ENCODE data around the gene D2HGDH.
A peak's percentile ranks its signal among the peaks of the same experiment; 100 is the strongest.

D2HGDH gene

GRCh38 chr2:241811952-241812729 lies 77.7 kb downstream of the D2HGDH start:
- CTCF ChIA-PET, result interaction anchor here (2.0 kb wide), 1 partner anchor 7 kb away, joined by 5 read pairs; no protein-coding TSS in a partner anchor
- H3K36me3 ChIP-seq (ENCODE audit: control insufficient read depth in 4 of 4, insufficient read depth in 4 of 4, low read length in 3 of 4), result no peaks in the 10 kb centered on the region
- peaks cover 0 to 43% (median 8%) of the 10 kb centered on the region in 4 experiments for H3K4me1 ChIP-seq (ENCODE audit: control extremely low read depth in 1 of 4, control insufficient read depth in 4 of 4, insufficient read depth in 4 of 4, low read length in 3 of 4)
- H3K27me3 ChIP-seq (replicated peaks in 2 of 5; ENCODE audit: control insufficient read depth in 4 of 5, insufficient read depth in 5 of 5, low read length in 4 of 5), result peaks cover 0 to 2% (median 0%) of the 10 kb centered on the region in 5 experiments
- H3K4me3 ChIP-seq (ENCODE audit: control insufficient read depth in 1 of 7, extremely low read depth in 1 of 7, insufficient read depth in 4 of 7, low read depth in 2 of 7, low read length in 6 of 7), result no peak overlapping the region
- no peak for DNase-seq
- 94% methylated on average over 15 of the region's 20 CpGs for WGBS (ENCODE audit: insufficient coverage)
- H3K27ac ChIP-seq (ENCODE audit: insufficient read depth in 1 of 2, low read depth in 1 of 2, low read length in 2 of 2, poor library complexity in 1 of 2, severe bottlenecking in 2 of 2), result no peak overlapping the region
- POLR2A ChIA-PET, result no interaction called here
- no peaks in the 10 kb centered on the region for H3K9me3 ChIP-seq (ENCODE audit: control extremely low read depth in 1 of 5, control insufficient read depth in 4 of 5, insufficient read depth in 2 of 5, low read depth in 1 of 5, low read length in 4 of 5)

GRCh38 chr2:241812730-241813643 lies 78.6 kb downstream of the D2HGDH start:
- 93% methylated on average over 35 of the region's 40 CpGs for WGBS (ENCODE audit: insufficient coverage)
- Histone ChIP-seq H3K27me3 (replicated peaks in 2 of 5; ENCODE audit: control insufficient read depth in 4 of 5, insufficient read depth in 5 of 5, low read length in 4 of 5) (peaks cover 0 to 2% (median 0%) of the 10 kb centered on the region in 5 experiments), H3K27ac (ENCODE audit: insufficient read depth in 1 of 2, low read depth in 1 of 2, low read length in 2 of 2, poor library complexity in 1 of 2, severe bottlenecking in 2 of 2) (no peak overlapping the region), H3K9me3 (ENCODE audit: control extremely low read depth in 1 of 5, control insufficient read depth in 4 of 5, insufficient read depth in 2 of 5, low read depth in 1 of 5, low read length in 4 of 5) (no peaks in the 10 kb centered on the region), H3K4me1 (ENCODE audit: control extremely low read depth in 1 of 4, control insufficient read depth in 4 of 4, insufficient read depth in 4 of 4, low read length in 3 of 4) (peaks cover 0 to 50% (median 14%) of the 10 kb centered on the region in 4 experiments), H3K36me3 (ENCODE audit: control insufficient read depth in 4 of 4, insufficient read depth in 4 of 4, low read length in 3 of 4) (no peaks in the 10 kb centered on the region), H3K4me3 (ENCODE audit: control insufficient read depth in 1 of 7, extremely low read depth in 1 of 7, insufficient read depth in 4 of 7, low read depth in 2 of 7, low read length in 6 of 7) (no peak overlapping the region)
- ChIA-PET POLR2A (interaction anchor here (1.1 kb wide), 1 partner anchor 30 kb away, joined by 3 read pairs; no protein-coding TSS in a partner anchor), CTCF (interaction anchor here (2.0 kb wide), 1 partner anchor 8 kb away, joined by 5 read pairs; no protein-coding TSS in a partner anchor)
- peak in 1 of 3 donors; percentile 31 for DNase-seq

- peaks cover 0 to 2% (median 0%) of the 10 kb centered on the region in 5 experiments for H3K27me3 ChIP-seq (replicated peaks in 2 of 5; ENCODE audit: control insufficient read depth in 4 of 5, insufficient read depth in 5 of 5, low read length in 4 of 5)
- CTCF ChIA-PET, result interaction anchor here (2.0 kb wide), 1 partner anchor 9 kb away, joined by 5 read pairs; no protein-coding TSS in a partner anchor
- POLR2A ChIA-PET, result interaction anchor here (1.1 kb wide), 1 partner anchor 30 kb away, joined by 3 read pairs; no protein-coding TSS in a partner anchor
Observed at GRCh38 chr2:241813644-241814392, 79.4 kb downstream of the D2HGDH start.

GRCh38 chr2:241814393-241814642 lies 79.9 kb downstream of the D2HGDH start:
- H3K9me3 ChIP-seq (ENCODE audit: control extremely low read depth in 1 of 5, control insufficient read depth in 4 of 5, insufficient read depth in 2 of 5, low read depth in 1 of 5, low read length in 4 of 5), result no peaks in the 10 kb centered on the region
- H3K36me3 ChIP-seq (ENCODE audit: control insufficient read depth in 4 of 4, insufficient read depth in 4 of 4, low read length in 3 of 4), result no peaks in the 10 kb centered on the region
- peaks cover 0 to 2% (median 0%) of the 10 kb centered on the region in 5 experiments for H3K27me3 ChIP-seq (replicated peaks in 2 of 5; ENCODE audit: control insufficient read depth in 4 of 5, insufficient read depth in 5 of 5, low read length in 4 of 5)
- H3K4me1 ChIP-seq (ENCODE audit: control extremely low read depth in 1 of 4, control insufficient read depth in 4 of 4, insufficient read depth in 4 of 4, low read length in 3 of 4), result peaks cover 0 to 45% (median 20%) of the 10 kb centered on the region in 4 experiments
- no peak overlapping the region for H3K27ac ChIP-seq (ENCODE audit: insufficient read depth in 1 of 2, low read depth in 1 of 2, low read length in 2 of 2, poor library complexity in 1 of 2, severe bottlenecking in 2 of 2)
- H3K4me3 ChIP-seq (ENCODE audit: control insufficient read depth in 1 of 7, extremely low read depth in 1 of 7, insufficient read depth in 4 of 7, low read depth in 2 of 7, low read length in 6 of 7), result no peak overlapping the region
- no peak for DNase-seq
- WGBS (ENCODE audit: insufficient coverage), result 96% methylated on average over 7 of the region's 17 CpGs
- CTCF ChIA-PET, result interaction anchor here (2.0 kb wide), 1 partner anchor 10 kb away, joined by 5 read pairs; no protein-coding TSS in a partner anchor
- POLR2A ChIA-PET, result no interaction called here

More at GRCh38 chr2:241813644-241814392, 79.4 kb downstream of the D2HGDH start:
- no peak overlapping the region for H3K4me3 ChIP-seq (ENCODE audit: control insufficient read depth in 1 of 7, extremely low read depth in 1 of 7, insufficient read depth in 4 of 7, low read depth in 2 of 7, low read length in 6 of 7)
- no peaks in the 10 kb centered on the region for H3K9me3 ChIP-seq (ENCODE audit: control extremely low read depth in 1 of 5, control insufficient read depth in 4 of 5, insufficient read depth in 2 of 5, low read depth in 1 of 5, low read length in 4 of 5)
- DNase-seq, result peak; percentile 36 to 65 (median 52)
- peaks cover 0 to 49% (median 20%) of the 10 kb centered on the region in 4 experiments for H3K4me1 ChIP-seq (ENCODE audit: control extremely low read depth in 1 of 4, control insufficient read depth in 4 of 4, insufficient read depth in 4 of 4, low read length in 3 of 4)
- 55% methylated on average over 20 of the region's 20 CpGs for WGBS (ENCODE audit: insufficient coverage)
- no peaks in the 10 kb centered on the region for H3K36me3 ChIP-seq (ENCODE audit: control insufficient read depth in 4 of 4, insufficient read depth in 4 of 4, low read length in 3 of 4)
- no peak overlapping the region for H3K27ac ChIP-seq (ENCODE audit: insufficient read depth in 1 of 2, low read depth in 1 of 2, low read length in 2 of 2, poor library complexity in 1 of 2, severe bottlenecking in 2 of 2)

- no peak overlapping the region for H3K27ac ChIP-seq (ENCODE audit: insufficient read depth in 1 of 2, low read depth in 1 of 2, low read length in 2 of 2, poor library complexity in 1 of 2, severe bottlenecking in 2 of 2)
- no peak for DNase-seq
- H3K4me3 ChIP-seq (ENCODE audit: control insufficient read depth in 1 of 7, extremely low read depth in 1 of 7, insufficient read depth in 4 of 7, low read depth in 2 of 7, low read length in 6 of 7), result no peak overlapping the region
- no peaks in the 10 kb centered on the region for H3K9me3 ChIP-seq (ENCODE audit: control extremely low read depth in 1 of 5, control insufficient read depth in 4 of 5, insufficient read depth in 2 of 5, low read depth in 1 of 5, low read length in 4 of 5)
- peaks cover 0 to 2% (median 0%) of the 10 kb centered on the region in 5 experiments for H3K27me3 ChIP-seq (replicated peaks in 2 of 5; ENCODE audit: control insufficient read depth in 4 of 5, insufficient read depth in 5 of 5, low read length in 4 of 5)
- no peaks in the 10 kb centered on the region for H3K36me3 ChIP-seq (ENCODE audit: control insufficient read depth in 4 of 4, insufficient read depth in 4 of 4, low read length in 3 of 4)
- CTCF ChIA-PET, result no interaction called here
- H3K4me1 ChIP-seq (ENCODE audit: control extremely low read depth in 1 of 4, control insufficient read depth in 4 of 4, insufficient read depth in 4 of 4, low read length in 3 of 4), result peaks cover 0 to 43% (median 20%) of the 10 kb centered on the region in 4 experiments
- POLR2A ChIA-PET, result no interaction called here
- 93% methylated on average over 51 of the region's 52 CpGs for WGBS (ENCODE audit: insufficient coverage)
Observed at GRCh38 chr2:241814643-241815476, 80.4 kb downstream of the D2HGDH start.
